HL-60/S4 treated with phorbol 12-myristate 13-acetate at 8.2 ng/mL for 4 days and 3 days (cell line): ENCODE data around the gene ROBO1.
"Not testable (repeated sequence)": the region's sequence is repeated elsewhere in the genome, so short reads cannot be mapped to it uniquely, and the experiment has no call there.

Experiments
- in situ Hi-C: fragments of 300-500 bp; cut with MboI; formaldehyde crosslinking; loops from 2 replicates; pipeline ENCODE4 v1.15.0; 2022; ENCODE audit warnings: low sequenced_read_pairs

Gene ROBO1

GRCh38 chr3:78724859-78725258, 1042.9 kb downstream of the ROBO1 start:
- in situ Hi-C loops = no loop called here

- in situ Hi-C loops = not testable (repeated sequence)
Observed at GRCh38 chr3:78724364-78724763, 1043.4 kb downstream of the ROBO1 start.

GRCh38 chr3:78721771-78722543, 1045.8 kb downstream of the ROBO1 start:
- in situ Hi-C loops = no loop called here

GRCh38 chr3:78718707-78719106, 1049.1 kb downstream of the ROBO1 start:
- in situ Hi-C loops = no loop called here

- in situ Hi-C loops = no loop called here
Observed at GRCh38 chr3:78717041-78717440, 1050.8 kb downstream of the ROBO1 start.

- in situ Hi-C loops = no loop called here
Observed at GRCh38 chr3:78712941-78713340, 1054.9 kb downstream of the ROBO1 start.

GRCh38 chr3:78712270-78712669, 1055.5 kb downstream of the ROBO1 start:
- in situ Hi-C loops = no loop called here

GRCh38 chr3:78708565-78709073, 1059.2 kb downstream of the ROBO1 start:
- in situ Hi-C loops = no loop called here

- in situ Hi-C loops = no loop called here
Observed at GRCh38 chr3:78707609-78708008, 1060.2 kb downstream of the ROBO1 start.

GRCh38 chr3:78706906-78707523, 1060.8 kb downstream of the ROBO1 start:
- in situ Hi-C loops = no loop called here

GRCh38 chr3:78703944-78704343, 1063.9 kb downstream of the ROBO1 start:
- in situ Hi-C loops = no loop called here

- in situ Hi-C loops = no loop called here
Observed at GRCh38 chr3:78701537-78701936, 1066.3 kb downstream of the ROBO1 start.

- in situ Hi-C loops = no loop called here
Observed at GRCh38 chr3:78698431-78698830, 1069.4 kb downstream of the ROBO1 start.

- in situ Hi-C loops = no loop called here
Observed at GRCh38 chr3:78697426-78697825, 1070.4 kb downstream of the ROBO1 start.

GRCh38 chr3:78690766-78691165, 1077.0 kb downstream of the ROBO1 start:
- in situ Hi-C loops = no loop called here

GRCh38 chr3:78689378-78689777, 1078.4 kb downstream of the ROBO1 start:
- in situ Hi-C loops = no loop called here

- in situ Hi-C loops = no loop called here
Observed at GRCh38 chr3:78687520-78687919, 1080.3 kb downstream of the ROBO1 start.

- in situ Hi-C loops = no loop called here
Observed at GRCh38 chr3:78683284-78683683, 1084.5 kb downstream of the ROBO1 start.

GRCh38 chr3:78675119-78675805, 1092.5 kb downstream of the ROBO1 start:
- in situ Hi-C loops = not testable (repeated sequence)

- in situ Hi-C loops = no loop called here
Observed at GRCh38 chr3:78670746-78671145, 1097.1 kb downstream of the ROBO1 start.

- in situ Hi-C loops = no loop called here
Observed at GRCh38 chr3:78670094-78670493, 1097.7 kb downstream of the ROBO1 start.

GRCh38 chr3:78668302-78668701, 1099.5 kb downstream of the ROBO1 start:
- in situ Hi-C loops = no loop called here
